NCI-H2227 treated with DMSO at 0.1 percent for 48 hours (cell line): ENCODE results near the gene KCNJ10.

ENCODE experiments used
- DNase-seq: peaks from one replicate; lab custom pipeline; 2025; lab: John Stamatoyannopoulos, UW

Gene KCNJ10

GRCh38 chr1:159962176-159962575 lies 107.8 kb downstream of the KCNJ10 start:
- DNase-seq = no peak

GRCh38 chr1:159961636-159962035 lies 108.3 kb downstream of the KCNJ10 start:
- DNase-seq = no peak

- no peak for DNase-seq
Measured at GRCh38 chr1:159960721-159961381, 109.1 kb downstream of the KCNJ10 start.

- no peak for DNase-seq
Measured at GRCh38 chr1:159959451-159959850, 110.5 kb downstream of the KCNJ10 start.

GRCh38 chr1:159958719-159959380 lies 111.1 kb downstream of the KCNJ10 start:
- no peak for DNase-seq

GRCh38 chr1:159957824-159958268 lies 112.1 kb downstream of the KCNJ10 start:
- no peak for DNase-seq

GRCh38 chr1:159955456-159955855 lies 114.5 kb downstream of the KCNJ10 start:
- DNase-seq = no peak

- DNase-seq = no peak
Measured at GRCh38 chr1:159953536-159954515, 116.1 kb downstream of the KCNJ10 start, which contains the start of gene SLAMF9. TSS of gene SLAMF9 (minus strand) at chr1:159954237. CDS start at chr1:159954137, 100 bp downstream.

- DNase-seq = no peak
Measured at GRCh38 chr1:159952932-159953331, 117.0 kb downstream of the KCNJ10 start.

- DNase-seq = no peak
Measured at GRCh38 chr1:159951551-159951950, 118.4 kb downstream of the KCNJ10 start.

GRCh38 chr1:159951016-159951415 lies 118.9 kb downstream of the KCNJ10 start:
- DNase-seq = no peak

- DNase-seq = no peak
Measured at GRCh38 chr1:159949981-159950381, 120.0 kb downstream of the KCNJ10 start.

- DNase-seq = no peak
Measured at GRCh38 chr1:159949123-159949522, 120.8 kb downstream of the KCNJ10 start.
